Measurements from ENCODE around the gene MYO7A.

MYO7A gene

GRCh38 chr11:77184136-77184860, 56.3 kb downstream of the MYO7A start:
- DNase-seq (ENCODE audit: low read depth in 3 of 3): no peak

DNA sequence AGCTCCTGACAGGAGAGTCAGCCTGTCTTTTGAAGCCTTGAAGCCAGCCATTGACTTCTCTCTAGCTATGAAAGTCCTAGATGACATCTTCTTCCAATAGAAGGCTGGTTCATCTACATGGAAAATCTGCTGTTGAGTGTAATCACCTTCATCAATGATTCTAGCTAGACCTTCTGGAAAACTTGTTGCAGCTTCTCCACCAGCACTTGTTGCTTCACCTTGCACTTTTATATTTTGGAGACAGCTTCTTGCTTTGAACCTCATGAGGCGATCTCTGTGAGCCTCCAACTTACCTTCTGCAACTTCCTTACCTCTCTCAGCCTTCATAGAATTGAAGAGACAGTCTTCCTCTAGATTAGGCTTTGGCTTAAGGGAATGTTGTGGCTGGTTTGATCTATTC, 58.3 kb downstream of the MYO7A start:
- DNase-seq (ENCODE audit: low read depth in 3 of 3): no peak

GRCh38 chr11:77187111-77187750, 59.2 kb downstream of the MYO7A start:
- DNase-seq (ENCODE audit: low read depth in 3 of 3): no peak

DNA sequence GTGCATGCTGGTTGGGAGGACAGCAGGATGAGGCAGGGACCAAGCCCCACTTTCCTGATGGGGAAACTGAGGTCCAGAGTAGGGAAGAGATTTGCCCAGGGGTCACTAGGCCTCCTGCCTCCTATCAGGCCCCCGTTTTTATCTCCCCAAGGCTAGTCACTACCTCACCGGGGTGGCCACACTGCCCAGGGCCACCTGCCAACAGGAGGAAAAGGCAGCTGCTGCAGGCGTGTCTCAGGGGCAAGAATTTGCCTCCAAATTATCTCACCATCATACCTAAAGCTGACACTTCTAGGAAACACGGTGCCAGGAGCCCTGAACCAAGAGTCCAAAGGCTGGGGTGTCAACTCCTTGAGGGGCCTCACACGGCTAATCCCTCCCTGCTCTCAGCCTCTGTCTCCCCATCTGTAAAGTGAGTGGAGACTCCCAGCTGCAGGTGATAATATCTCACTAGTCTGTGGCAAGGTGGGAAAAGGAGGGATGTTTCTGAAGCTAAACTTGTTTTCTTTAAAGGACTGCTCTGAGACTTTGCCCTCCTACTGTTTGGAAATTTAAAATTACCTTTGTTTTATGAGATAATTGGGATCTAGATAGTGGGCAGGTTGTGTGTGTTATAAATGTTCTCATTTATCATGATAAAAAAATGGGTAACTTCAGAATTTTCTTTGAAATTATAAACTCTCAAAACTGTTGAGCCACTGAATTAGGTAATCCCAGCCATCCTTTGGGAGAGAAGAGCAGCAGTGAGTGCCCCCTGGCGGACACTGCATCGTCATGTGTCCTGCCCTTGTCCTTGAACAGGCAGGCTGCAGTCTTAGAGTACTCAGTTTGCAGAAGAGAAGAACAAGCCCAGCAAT, 60.0 kb downstream of the MYO7A start:
- peak; percentile 10 to 37 (median 27) for DNase-seq (ENCODE audit: low read depth in 3 of 3)

- no peak for DNase-seq (ENCODE audit: low read depth in 3 of 3)
These were observed 60.8 kb downstream of the MYO7A start for GRCh38 chr11:77188633-77189491.

DNA sequence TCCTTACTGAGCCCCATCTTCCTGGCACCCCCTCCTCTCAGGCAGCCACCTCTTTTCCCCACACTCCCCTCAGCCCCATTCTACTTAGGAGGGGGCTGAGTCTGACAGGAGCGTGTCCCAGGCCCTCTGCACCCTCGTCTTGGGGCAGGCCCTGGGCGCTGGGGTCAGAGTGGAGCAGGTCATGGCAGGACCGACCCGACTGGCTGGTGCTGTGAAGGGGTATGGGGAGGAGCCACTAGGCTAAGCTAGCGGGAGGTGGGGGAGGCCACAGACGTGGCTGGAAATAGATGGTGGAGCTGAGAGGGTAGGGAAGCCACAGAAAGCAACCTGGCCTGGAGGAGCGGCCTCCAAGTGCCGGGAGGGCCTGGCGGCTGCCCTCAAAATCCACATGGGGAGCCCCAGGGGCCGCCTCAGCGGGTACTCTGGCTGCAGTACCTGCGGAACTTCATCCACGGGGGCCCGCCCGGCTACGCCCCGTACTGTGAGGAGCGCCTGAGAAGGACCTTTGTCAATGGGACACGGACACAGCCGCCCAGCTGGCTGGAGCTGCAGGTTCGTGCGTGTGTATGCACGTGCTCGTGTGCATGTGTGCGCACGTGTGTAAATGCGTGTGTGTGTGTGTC, 61.7 kb downstream of the MYO7A start:
- DNase-seq (ENCODE audit: low read depth in 3 of 3): no peak

- DNase-seq (ENCODE audit: low read depth in 3 of 3): no peak
These were observed 62.5 kb downstream of the MYO7A start for GRCh38 chr11:77190331-77191075.

DNA sequence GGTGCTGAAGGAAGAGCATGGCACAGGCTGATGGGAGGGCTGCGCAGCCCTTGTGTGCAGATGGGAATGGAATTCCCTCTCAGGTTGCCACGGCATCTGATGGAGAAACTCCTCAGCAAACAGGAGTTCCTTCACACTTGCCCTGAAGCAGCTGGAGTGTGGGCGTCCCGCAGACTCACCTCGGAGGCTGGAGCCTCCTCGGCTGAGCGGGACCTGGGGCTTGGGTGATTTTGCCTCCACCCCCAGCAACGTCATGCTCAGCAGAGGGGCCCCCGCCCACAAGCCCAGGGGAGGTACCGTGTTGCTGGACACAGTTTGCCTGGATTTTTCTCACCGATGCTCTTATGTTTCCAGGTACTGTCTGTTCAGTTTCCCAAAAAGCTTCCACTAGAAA, 63.4 kb downstream of the MYO7A start:
- no peak for DNase-seq (ENCODE audit: low read depth in 3 of 3)

GRCh38 chr11:77191823-77192495, 63.9 kb downstream of the MYO7A start:
- DNase-seq (ENCODE audit: low read depth in 3 of 3): peak; percentile 5 to 26 (median 12)

- no peak for DNase-seq (ENCODE audit: low read depth in 3 of 3)
These were observed 65.1 kb downstream of the MYO7A start for GRCh38 chr11:77193167-77193566.

DNA sequence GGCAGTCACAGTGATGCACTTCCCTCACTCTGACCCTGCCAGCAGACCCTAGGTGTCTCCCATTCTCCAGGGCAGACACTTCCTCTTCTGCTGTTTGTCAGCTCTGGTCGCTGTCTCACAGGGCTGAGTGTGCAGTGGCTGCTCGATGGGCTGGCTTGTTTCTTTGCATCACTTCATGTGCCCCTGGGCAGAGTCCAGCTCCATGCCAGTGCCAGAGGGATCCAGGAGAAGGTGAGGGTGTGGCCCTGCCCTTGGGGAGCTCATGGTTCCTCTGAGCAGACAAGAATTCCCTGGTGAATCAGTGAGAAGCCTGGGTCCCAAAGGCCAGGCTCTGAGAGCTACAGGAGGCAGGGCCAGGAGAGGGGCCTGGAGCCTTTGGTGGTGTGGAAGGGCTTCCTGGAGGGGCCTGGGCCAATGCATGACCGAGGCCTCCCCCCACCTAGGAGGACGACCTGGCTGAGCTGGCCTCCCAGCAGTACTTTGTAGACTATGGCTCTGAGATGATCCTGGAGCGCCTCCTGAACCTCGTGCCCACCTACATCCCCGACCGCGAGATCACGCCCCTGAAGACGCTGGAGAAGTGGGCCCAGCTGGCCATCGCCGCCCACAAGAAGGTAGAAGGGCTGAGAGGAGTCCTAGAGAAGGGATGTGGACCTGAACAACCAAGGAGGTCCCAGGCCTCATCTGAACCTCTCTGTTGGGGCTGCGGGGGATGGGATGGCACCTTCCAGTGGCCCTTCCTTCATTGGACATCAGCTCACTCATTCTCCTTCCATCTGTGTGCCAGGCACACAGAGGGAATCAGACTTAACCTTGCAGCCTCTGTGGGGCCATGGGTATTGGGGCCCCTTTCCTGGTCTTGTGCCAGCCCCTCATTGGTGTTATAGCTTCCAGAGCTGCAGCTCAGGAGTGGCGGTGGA, 66.1 kb downstream of the MYO7A start:
- no peak for DNase-seq (ENCODE audit: low read depth in 3 of 3)

GRCh38 chr11:77195071-77195755, 67.2 kb downstream of the MYO7A start:
- no peak for DNase-seq (ENCODE audit: low read depth in 3 of 3)

DNA sequence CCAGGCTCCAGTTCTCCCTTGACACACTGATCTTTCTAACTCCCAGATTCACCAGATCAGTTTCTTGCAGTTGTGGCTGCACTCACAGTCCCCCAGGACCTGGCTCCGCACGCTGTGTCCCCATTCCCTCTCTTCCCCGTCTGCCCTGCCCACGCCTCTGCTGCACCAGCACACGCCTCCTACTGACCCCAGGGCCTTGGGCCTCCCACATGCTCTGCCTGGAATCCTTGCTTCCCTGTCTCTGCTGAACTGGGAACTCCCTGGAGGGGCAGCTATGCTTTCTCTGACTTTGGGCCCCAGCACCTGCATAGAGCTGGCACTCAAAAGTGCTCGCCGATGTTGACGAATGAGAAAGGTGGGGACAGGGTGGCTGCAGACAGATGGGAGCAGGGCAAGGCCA, 68.9 kb downstream of the MYO7A start:
- DNase-seq (ENCODE audit: low read depth in 3 of 3): no peak

DNA sequence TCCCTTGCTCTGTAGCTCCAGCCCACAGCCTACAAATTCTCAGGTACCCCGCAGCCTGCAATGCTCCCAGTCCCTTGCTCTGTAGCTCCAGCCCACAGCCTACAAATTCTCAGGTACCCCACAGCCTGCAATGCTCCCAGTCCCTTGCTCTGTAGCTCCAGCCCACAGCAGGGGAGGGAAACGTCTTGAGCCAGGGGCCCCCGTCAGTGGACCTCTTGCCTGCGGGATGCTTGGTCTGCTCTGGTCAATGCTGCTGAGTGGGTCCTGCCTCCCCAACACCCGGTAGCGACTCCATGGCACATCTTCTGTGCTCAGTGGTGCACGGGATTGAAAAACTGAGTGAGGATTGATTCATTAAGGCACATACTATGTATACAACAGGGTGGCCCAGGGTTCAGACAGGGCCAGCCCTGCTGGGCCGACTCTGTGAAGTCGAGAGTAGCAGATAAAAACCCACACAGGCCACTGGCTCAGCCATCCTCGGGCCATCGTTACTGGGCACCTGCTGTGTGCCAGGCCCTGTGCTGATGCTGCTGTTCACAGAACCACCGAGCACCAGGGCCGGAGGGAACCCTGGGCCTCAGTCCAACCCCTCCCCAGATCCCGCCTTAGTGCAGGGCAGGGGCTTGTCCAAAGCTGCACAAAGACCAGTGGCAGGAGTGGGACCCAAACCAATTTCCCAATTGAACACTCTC, 69.7 kb downstream of the MYO7A start:
- DNase-seq (ENCODE audit: low read depth in 3 of 3): no peak

GRCh38 chr11:77198440-77198849, 70.4 kb downstream of the MYO7A start:
- no peak for DNase-seq (ENCODE audit: low read depth in 3 of 3)

GRCh38 chr11:77199137-77199745, 71.2 kb downstream of the MYO7A start:
- no peak for DNase-seq (ENCODE audit: low read depth in 3 of 3)
